ENCODE data around the gene LRRC27.

Gene LRRC27

GRCh38 chr10:132405463-132405991 lies 73.5 kb downstream of the LRRC27 start:
- DNase-seq: no peak

DNA sequence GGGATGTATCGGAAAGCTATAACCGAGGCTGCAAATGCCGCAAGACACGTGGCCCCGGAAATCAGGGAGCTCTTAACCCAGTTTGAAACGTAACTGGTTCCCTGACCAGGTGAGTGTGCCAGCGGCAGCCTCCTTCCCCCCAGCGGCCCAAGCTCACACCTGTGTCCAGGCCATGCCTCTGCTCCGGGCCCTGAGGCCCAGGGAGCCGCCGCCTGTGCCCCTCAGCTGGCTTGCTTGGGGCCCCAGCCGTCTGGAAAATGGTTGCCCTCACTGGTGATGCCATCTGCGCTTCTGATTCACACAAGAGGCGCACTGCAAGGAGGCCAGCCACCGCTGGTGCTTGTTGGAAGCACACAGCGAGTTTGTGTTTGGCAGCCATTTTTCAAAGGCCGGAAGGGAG lies 74.2 kb downstream of the LRRC27 start:
- DNase-seq: no peak

DNA sequence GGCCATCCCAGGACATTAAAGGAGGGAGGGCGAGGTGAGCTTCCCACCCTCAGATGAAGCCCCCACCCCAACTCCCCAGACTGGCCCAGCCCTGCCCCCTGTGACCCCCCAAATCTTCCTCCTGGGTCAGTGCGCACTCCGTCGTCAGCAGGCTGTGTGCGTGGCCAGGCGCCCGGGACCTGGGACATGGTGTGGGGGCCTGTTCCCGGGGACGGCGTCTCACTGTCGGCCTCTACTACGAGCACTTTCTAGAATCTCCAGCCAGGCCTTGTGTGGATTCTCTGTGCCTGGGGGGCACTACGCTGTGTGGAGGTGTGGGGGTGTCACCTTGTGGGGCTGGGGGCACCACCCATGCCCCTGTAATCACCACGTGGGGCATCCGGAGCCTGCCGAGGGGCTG lies 74.8 kb downstream of the LRRC27 start:
- no peak for DNase-seq

DNA sequence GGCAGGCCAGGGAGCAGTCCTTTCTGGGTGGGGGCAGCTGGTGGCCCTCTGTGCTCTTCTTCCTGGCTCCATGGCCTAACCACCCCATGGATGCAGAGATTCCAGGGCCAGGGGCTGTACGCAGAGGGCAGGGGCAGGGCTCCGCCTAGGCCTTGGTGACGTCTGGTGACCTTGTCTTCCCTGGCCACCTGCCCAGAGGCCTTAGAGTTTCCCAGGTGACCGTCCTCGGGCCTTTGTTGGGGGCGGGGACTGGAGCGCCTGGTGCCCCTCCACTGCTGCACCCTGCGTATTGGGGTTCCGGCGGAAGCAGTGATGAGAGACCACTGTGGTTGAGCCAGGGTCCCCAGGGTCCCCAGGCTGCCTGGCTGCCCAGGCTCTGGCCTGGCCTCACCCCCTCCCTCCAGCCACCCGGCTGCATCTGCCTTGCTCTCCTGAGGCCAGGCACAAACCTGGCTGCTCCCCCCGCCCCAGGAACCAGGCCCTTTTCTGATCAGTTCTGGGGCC lies 75.3 kb downstream of the LRRC27 start:
- DNase-seq: no peak

DNA sequence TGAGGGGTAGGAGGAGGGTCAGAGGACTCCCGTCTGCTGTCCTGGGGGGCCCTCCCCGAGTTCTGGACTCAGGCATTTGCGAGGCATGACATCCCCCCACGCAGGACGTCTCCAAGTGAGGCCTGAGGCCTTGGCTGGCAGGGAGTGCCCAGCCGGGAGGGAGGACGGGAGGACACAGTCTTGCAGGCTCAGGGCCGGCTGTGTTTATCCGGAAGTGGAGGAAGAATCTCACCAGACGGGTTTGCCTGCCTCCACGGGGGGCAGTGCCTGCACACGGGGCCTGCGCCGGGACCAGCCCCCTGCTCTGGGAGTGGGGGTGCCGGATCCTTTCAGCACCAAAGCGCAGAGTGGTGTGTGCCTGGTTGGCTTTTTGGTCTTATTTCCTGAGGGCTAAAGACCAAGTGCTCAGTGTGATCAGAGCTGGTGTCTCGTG lies 75.9 kb downstream of the LRRC27 start:
- no peak for DNase-seq

DNA sequence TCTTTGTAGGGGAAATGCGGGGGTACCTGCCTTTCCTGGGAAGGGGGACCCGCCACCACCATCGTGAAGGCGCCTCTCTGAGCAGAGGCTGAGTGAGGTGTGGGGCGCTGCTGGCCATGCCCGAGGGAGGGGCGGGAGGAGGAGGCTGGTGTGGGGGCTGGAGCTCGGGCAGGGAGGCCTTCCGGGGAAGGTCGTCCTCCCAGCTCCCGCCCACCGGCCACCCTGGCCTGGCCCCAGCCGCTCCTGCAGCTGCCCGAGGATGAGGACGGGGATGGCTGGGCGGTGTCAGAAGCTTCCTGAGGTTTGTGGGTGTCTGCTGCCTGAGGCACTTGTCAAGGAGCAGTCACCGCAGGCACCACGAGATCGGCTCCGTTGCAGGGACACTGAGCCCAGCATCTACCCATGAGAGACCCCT lies 76.4 kb downstream of the LRRC27 start:
- DNase-seq: no peak

GRCh38 chr10:132408823-132409666 lies 77.1 kb downstream of the LRRC27 start:
- no peak for DNase-seq

DNA sequence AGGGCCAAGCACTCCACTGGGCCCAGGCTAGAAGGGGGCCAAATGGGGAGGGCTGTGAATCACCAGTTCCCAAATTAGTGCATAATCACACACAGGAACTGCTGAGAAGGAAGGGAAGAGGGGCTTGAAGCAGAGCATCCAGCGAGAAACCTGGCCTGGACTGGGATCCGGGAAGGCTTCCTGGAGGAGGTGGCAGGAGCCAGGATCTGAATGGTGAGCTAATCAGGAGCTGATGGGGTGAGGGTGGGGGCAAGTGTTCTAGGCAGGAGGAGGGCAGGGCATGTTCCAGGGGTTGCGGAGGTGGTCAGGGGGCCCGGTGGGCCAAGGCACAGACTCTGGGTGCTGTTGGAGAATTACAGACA lies 77.7 kb downstream of the LRRC27 start:
- DNase-seq: no peak

DNA sequence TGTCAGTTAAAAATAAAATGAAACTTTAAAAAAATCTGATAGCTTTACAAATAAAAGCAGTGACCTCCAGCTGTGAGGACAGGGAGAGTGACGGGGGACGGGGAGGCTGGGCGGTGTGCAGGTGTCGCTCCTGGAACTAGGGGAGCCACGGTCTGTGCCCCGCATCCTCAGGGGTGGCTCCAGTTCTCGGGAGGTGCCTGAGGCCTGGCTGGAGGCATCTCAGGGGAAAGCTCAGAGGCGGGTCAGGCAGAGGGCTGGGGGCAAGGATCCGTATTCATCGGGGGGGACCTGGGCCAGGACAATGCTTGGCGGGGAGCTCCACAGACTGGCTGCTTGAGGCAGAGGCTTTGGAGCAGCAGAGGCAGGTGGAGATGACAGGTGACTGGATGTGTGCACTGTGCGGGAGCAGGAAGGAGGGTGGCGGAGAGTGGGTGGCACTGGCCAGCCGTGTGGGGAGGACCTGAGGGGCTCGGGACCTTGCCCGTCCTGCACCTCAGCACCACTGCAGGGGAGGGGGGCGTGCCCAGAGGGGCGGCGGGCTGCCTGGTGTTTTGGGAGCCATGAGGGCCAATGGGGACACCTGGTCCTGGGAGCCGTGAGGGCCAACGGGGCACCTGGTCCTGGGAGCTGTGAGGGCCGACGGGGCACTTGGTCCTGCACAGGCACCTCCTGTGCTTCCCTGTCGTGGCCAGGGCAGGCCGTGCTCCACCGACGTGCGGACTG lies 78.2 kb downstream of the LRRC27 start:
- no peak for DNase-seq

- DNase-seq: no peak
Observed at GRCh38 chr10:132410779-132411532, 79.0 kb downstream of the LRRC27 start.

- DNase-seq: no peak
Observed at GRCh38 chr10:132411561-132412253, 79.7 kb downstream of the LRRC27 start.

GRCh38 chr10:132412316-132413192 lies 80.6 kb downstream of the LRRC27 start:
- DNase-seq: no peak

DNA sequence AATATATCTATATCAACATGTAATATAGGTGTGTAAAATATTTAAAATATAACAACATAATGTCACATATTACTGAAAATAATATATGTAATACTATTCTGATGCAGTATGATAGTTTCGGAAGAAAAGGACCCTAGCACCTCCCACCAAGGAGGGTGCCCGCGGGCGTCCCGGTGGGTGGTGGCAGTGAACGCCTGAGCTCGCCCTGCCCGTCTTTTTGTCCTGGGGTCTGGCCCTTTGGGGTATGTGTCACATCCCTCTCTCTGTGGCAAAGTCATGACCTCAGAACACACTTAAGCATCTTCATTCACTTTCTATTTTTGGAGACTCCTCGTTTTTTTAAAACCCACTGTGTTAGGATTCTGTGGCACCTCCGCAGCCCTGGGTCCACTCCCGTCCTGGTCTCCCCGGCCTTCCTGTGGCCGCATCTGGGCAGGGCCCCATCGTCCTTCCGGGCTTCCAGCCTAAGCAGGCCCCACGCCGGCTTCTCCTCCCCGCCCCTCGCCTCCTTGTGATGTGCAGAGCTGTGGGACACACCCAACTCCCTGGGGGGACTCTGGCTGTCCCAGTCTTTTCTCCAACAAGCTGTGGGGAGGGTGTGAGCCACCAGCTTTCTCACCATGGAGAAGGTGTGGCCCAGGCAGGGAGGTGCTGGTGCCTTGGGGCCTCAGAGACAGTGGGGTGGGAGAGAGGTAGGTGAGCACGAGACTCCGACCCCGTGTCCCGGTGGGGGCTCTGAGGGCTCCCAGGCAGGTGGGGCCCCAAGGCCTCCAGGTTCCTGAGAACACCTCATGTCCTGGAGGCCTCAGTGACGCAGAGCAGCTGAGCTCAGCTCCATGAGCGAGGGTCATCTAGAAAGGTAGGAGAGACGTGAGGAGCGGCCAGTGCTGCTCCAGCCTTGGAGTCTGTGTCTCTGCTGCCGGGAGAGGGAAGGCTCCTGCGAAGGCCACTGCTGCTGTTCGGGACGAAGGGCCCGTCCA lies 81.5 kb downstream of the LRRC27 start:
- no peak for DNase-seq

GRCh38 chr10:132414402-132415016 lies 82.5 kb downstream of the LRRC27 start:
- DNase-seq: no peak

- no peak for DNase-seq
Observed at GRCh38 chr10:132415255-132415654, 83.3 kb downstream of the LRRC27 start.

- no peak for DNase-seq
Observed at GRCh38 chr10:132415956-132416355, 84.0 kb downstream of the LRRC27 start.

- no peak for DNase-seq
Observed at GRCh38 chr10:132416566-132417256, 84.7 kb downstream of the LRRC27 start.

DNA sequence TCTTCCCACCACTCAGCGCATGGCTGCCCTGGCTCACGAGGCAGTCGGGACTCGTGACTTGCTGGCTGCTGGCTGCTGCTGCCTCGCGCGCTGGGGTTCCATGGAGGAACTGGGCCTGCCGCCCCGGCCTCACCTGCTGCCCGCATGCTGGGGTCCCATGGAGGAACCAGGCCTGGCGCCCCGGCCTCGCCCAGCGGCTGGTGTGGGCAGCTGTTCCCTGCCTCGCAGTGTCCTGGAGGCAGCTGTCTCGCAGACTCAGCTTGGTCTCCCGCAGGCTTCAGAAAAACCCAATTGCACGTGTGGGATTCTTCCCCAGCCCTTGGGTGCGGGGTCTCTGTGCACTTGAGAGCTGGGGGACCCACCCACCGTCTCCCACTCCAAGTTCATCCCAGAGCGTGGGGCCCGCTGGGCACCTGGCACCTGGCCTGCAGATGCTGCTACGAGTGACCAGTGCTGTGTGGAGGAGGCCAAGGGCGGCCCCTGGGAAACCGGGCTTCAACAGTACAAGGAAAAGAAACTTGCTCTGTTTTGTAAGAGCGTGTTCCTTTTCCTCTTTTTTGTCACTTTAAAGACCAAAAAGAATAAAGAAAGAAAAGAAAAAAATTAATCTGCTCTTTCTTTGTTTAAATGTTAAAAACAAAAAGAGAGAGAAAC lies 85.4 kb downstream of the LRRC27 start:
- no peak for DNase-seq
